K562 (cell line): ENCODE data around the gene ADAT2. TPM values are rescaled to one million over a fixed set of nuclear protein-coding genes. Genes with fewer than 3 reads are reported as not detected.

Source experiments
- ATAC-seq: fragments of 200-7000 bp; cut with Tn5 transposase; 3 replicates; pipeline ENCODE4 v1.9.1; 2020; ENCODE audit warnings: moderate library complexity
- BruUV-seq: library from RNA; stranded (reverse); fragments of 400-500 nt; replicated peaks from 2 replicates; lab custom pipeline; 2021; lab: Mats Ljungman, UMichigan
- CTCF ChIA-PET: fragments of 300-600 bp; formaldehyde crosslinking; extraction: SDS; loops from one replicate; lab custom pipeline; 2021; ENCODE audit warnings: low intra/inter-chr PET ratio; lab: Yijun Ruan, JAX
- POLR2A ChIA-PET: fragments of 300-600, 350-650 bp; sonication (Branson Sonifier 250); formaldehyde crosslinking; extraction: SDS; loops from one replicate; lab custom pipeline; 2021; ENCODE audit warnings: antibody characterized with exemption, inconsistent platforms; lab: Yijun Ruan, JAX
- DNase-seq, 4 experiments: peaks; one replicate each; pipeline versions ENCODE4 v3.0.0 to v3.0.0-alpha.2; 2011 to 2018; ENCODE audit warnings: low spot score in 3 of 4, mixed read lengths in 3 of 4; ENCODE audit errors: extremely low read depth in 1 of 4
- FAIRE-seq: peaks from 2 replicates; lab custom pipeline; 2011; peaks lifted over from hg19 to GRCh38; lab: Jason Lieb, UNC
- H2AFZ ChIP-seq: 2 replicates; pipeline ENCODE4 v1.6.0; 2011; ENCODE audit warnings: low read depth, low read length, control low read depth, inconsistent platforms
- H3K27ac ChIP-seq: fragments of 200-600 bp; 3 replicates; pipeline ENCODE4 v1.8.0; 2011; ENCODE audit warnings: low read depth, mild to moderate bottlenecking, control low read depth, inconsistent platforms, low read length, moderate library complexity, mixed read lengths; ENCODE audit errors: extremely low read depth
- H3K27me3 ChIP-seq, 2 experiments: fragments of 300-600 bp in 1 of 2; 2 replicates in 1 of 2; 3 replicates in 1 of 2; pipeline versions ENCODE4 v1.6.0 to v1.8.0; 2011; ENCODE audit warnings: inconsistent platforms in 2 of 2, low read length in 2 of 2, mild to moderate bottlenecking in 1 of 2, mixed read lengths in 1 of 2, moderate library complexity in 1 of 2; ENCODE audit not compliant: control insufficient read depth in 2 of 2, insufficient read depth in 2 of 2
- H3K36me3 ChIP-seq: fragments of 300-600 bp; 3 replicates; pipeline ENCODE4 v1.8.0; 2011; ENCODE audit warnings: mild to moderate bottlenecking, low read length, inconsistent platforms; ENCODE audit not compliant: control insufficient read depth, insufficient read depth
- H3K4me1 ChIP-seq, 2 experiments: fragments of 200-600 bp in 1 of 2; replicated peaks in 1 of 2; 2 replicates in 1 of 2; 3 replicates in 1 of 2; pipeline versions ENCODE4 v1.5.1 to v1.8.0; 2011; ENCODE audit warnings: inconsistent platforms in 2 of 2, low read length in 2 of 2, mild to moderate bottlenecking in 1 of 2, mixed read lengths in 1 of 2, moderate library complexity in 1 of 2; ENCODE audit not compliant: control insufficient read depth in 2 of 2, insufficient read depth in 2 of 2
- H3K4me2 ChIP-seq: 2 replicates; pipeline ENCODE4 v1.6.1; 2011; ENCODE audit warnings: low read length, control low read depth, inconsistent platforms, mixed read lengths; ENCODE audit not compliant: insufficient read depth
- H3K4me3 ChIP-seq: fragments of 200-600 bp; sonication (generic), shearing (Covaris generic); 2 replicates; pipeline ENCODE4 v1.5.1; 2016; ENCODE audit warnings: control low read depth, inconsistent platforms
- H3K79me2 ChIP-seq: fragments of 200-600 bp; 3 replicates; pipeline ENCODE4 v1.8.0; 2011; ENCODE audit warnings: low read length, inconsistent platforms; ENCODE audit not compliant: control insufficient read depth, insufficient read depth
- H3K9ac ChIP-seq, 2 experiments: 2 replicates each; pipeline versions ENCODE4 v1.6.0 to v1.6.1; 2011; ENCODE audit warnings: low read depth in 2 of 2, low read length in 2 of 2, control low read depth in 1 of 2, inconsistent platforms in 1 of 2, mild to moderate bottlenecking in 1 of 2, mixed read lengths in 1 of 2; ENCODE audit not compliant: insufficient read depth in 1 of 2
- H3K9me1 ChIP-seq: one replicate; pipeline ENCODE4 v1.6.0; 2011; ENCODE audit warnings: inconsistent platforms, mild to moderate bottlenecking, low read length, moderate library complexity; ENCODE audit not compliant: control insufficient read depth, insufficient read depth
- H3K9me3 ChIP-seq: replicated peaks from 2 replicates; pipeline ENCODE4 v1.5.1; 2011; ENCODE audit warnings: low read depth, low read length, inconsistent platforms; ENCODE audit not compliant: control insufficient read depth, insufficient read depth
- H4K20me1 ChIP-seq: replicated peaks from 2 replicates; pipeline ENCODE4 v1.6.1; 2011; ENCODE audit warnings: low read length, inconsistent platforms, mixed read lengths; ENCODE audit not compliant: control insufficient read depth, insufficient read depth
- CEBPB ChIP-seq: fragments of 450-650 bp; IDR thresholded peaks from 2 replicates; pipeline ENCODE4 v1.6.1; 2016; ENCODE audit warnings: missing genetic modification characterization, missing compliant biosample characterization
- CEBPG ChIP-seq, 3 experiments: fragments of 200-800 bp in 1 of 3; sonication (Bioruptor generic) in 1 of 3; sonication (generic) in 1 of 3; formaldehyde crosslinking in 1 of 3; IDR thresholded peaks in 2 of 3; conservative IDR thresholded peaks in 1 of 3; 2 replicates each; pipeline versions ENCODE4 v1.6.1 to v1.8.0; 2016 to 2022; ENCODE audit warnings: missing compliant biosample characterization in 2 of 3, missing genetic modification characterization in 2 of 3, mild to moderate bottlenecking in 1 of 3, missing genetic modification reagents in 1 of 3
- E4F1 ChIP-seq: fragments of 250-450 bp; sonication (Bioruptor Pico); IDR thresholded peaks from 2 replicates; pipeline ENCODE4 v1.5.0; 2021; ENCODE audit warnings: mild to moderate bottlenecking, borderline replicate concordance
- GATA2 ChIP-seq: sonication (generic); formaldehyde crosslinking; IDR thresholded peaks from 2 replicates; pipeline ENCODE4 v1.4.0; 2020; ENCODE audit warnings: mild to moderate bottlenecking, missing genetic modification reagents
- RNF2 ChIP-seq: sonication (generic); IDR thresholded peaks from 2 replicates; pipeline ENCODE4 v1.6.1; 2016
- SLC30A9 ChIP-seq: fragments of 250-450 bp; sonication (Bioruptor Pico); IDR thresholded peaks from 2 replicates; pipeline ENCODE4 v1.8.0; 2022; ENCODE audit warnings: mild to moderate bottlenecking, moderate library complexity
- WGBS: fragments of 100-300 bp; shearing (Covaris generic); methylation state at CpG from one replicate; pipeline ENCODE4 v1.1.6; 2016; ENCODE audit warnings: low coverage, mixed read lengths; ENCODE audit not compliant: insufficient coverage; ENCODE audit errors: missing lambda C conversion rate; 5-methylcytosine and 5-hydroxymethylcytosine counted together
- in situ Hi-C: fragments of 300-500 bp; cut with MboI; formaldehyde crosslinking; loops from 4 replicates; pipeline ENCODE4 v1.15.0; 2018; ENCODE audit warnings: inconsistent platforms, mixed read lengths
- intact Hi-C: fragments of 100-400 bp; cut with micrococcal nuclease; formaldehyde crosslinking; loops from 2 replicates; pipeline ENCODE4 v1.14.2; 2022
- polyA plus RNA-seq, 8 experiments: library from polyadenylated mRNA; depleted of rRNA in 4 of 8; stranded (reverse) in 5 of 8; unstranded in 3 of 8; fragments of >200 nt; fragmentation: Nextera tagmentation in 2 of 8; fragmentation: Illumina TruSeq in 1 of 8; extraction: Ambion mirVana in 2 of 8; extraction: Trizol in 1 of 8; gene quantifications; 2 replicates each; pipeline versions ENCODE4 v1.2.1 to v1.2.3, GENCODE V29; 2011 to 2014; ENCODE audit warnings: inconsistent platforms in 1 of 8, missing spikeins in 1 of 8
- total RNA-seq, 7 experiments: library from RNA; depleted of rRNA in 6 of 7; stranded (reverse); fragments of >200 nt in 6 of 7; fragmentation: Illumina TruSeq in 2 of 7; extraction: Trizol in 2 of 7; gene quantifications; 2 replicates each; pipeline versions ENCODE4 v1.2.1 to v1.2.3, GENCODE V29; 2011 to 2021; ENCODE audit warnings: low replicate concordance in 1 of 7
- TF ChIP-seq, protein P1 (sequence below): fragments of 250-450 bp; sonication (Bioruptor Pico); IDR thresholded peaks from 2 replicates; pipeline ENCODE4 v1.5.0; 2020; ENCODE audit warnings: mild to moderate bottlenecking

The ADAT2 gene
- total and polyA plus RNA-seq, 9 of the 15 experiments (the other 6 are each of a cell fraction or from before 2014, with no cell fraction given), result 13.0 to 62.5 (median 31.7) TPM

- TF ChIP-seq, protein P1, sequence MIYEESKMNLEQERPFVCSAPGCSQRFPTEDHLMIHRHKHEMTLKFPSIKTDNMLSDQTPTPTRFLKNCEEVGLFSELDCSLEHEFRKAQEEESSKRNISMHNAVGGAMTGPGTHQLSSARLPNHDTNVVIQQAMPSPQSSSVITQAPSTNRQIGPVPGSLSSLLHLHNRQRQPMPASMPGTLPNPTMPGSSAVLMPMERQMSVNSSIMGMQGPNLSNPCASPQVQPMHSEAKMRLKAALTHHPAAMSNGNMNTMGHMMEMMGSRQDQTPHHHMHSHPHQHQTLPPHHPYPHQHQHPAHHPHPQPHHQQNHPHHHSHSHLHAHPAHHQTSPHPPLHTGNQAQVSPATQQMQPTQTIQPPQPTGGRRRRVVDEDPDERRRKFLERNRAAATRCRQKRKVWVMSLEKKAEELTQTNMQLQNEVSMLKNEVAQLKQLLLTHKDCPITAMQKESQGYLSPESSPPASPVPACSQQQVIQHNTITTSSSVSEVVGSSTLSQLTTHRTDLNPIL (CRISPR knock-in tag), result no peak
- TF ChIP-seq RNF2 (no peak), E4F1 (no peak)
Observed at GRCh38 chr6:143457563-143458359, 7.3 kb upstream of the ADAT2 start (continued).

GRCh38 chr6:143451531-143451930 is 1.0 kb upstream of the ADAT2 start:
- no peak for ATAC-seq
- peaks cover 55% of the 10 kb centered on the region for H3K79me2 ChIP-seq
- 1% methylated on average over 4 of the region's 4 CpGs for WGBS
- peak overlapping the region; percentile 85 to 98; a peak in 3 of 4 replicates for H3K9ac ChIP-seq
- intact Hi-C loops (loop anchor here (2.0 kb wide), 1 partner anchor 59 kb away; the partner anchor contains the start of gene FUCA2), in situ Hi-C loops (no loop called here)
- H3K4me2 ChIP-seq, result peak overlapping the region; percentile 89
- no peak for FAIRE-seq
- no TSS peak for BruUV-seq
- H2AFZ ChIP-seq, result peak overlapping the region; percentile 87
- no peaks in the 10 kb centered on the region for H4K20me1 ChIP-seq
- H3K4me1 ChIP-seq, result peaks cover 0 to 8% of the 10 kb centered on the region in 2 experiments; a peak in 2 of 5 replicates
- H3K36me3 ChIP-seq, result peaks cover 12% of the 10 kb centered on the region; the same call in 2 of the 3 replicates
- no peaks in the 10 kb centered on the region for H3K9me3 ChIP-seq
- CTCF ChIA-PET, result no interaction called here
- H3K4me3 ChIP-seq, result peak overlapping the region; percentile 65
- no peak for TF ChIP-seq CEBPG (CRISPR knock-in tag; IDR thresholded peaks at IDR 0.05)
- peak; percentile 75 to 91 for TF ChIP-seq CEBPG (tag; conservative IDR thresholded peaks at IDR 0.05 in 1 of 2, IDR thresholded peaks at IDR 0.05 in 1 of 2)
- no peak for TF ChIP-seq SLC30A9 (CRISPR knock-in tag)
- peak; percentile 90 for TF ChIP-seq CEBPB (tag)
- peak; percentile 66; the same call in 1 of the 2 replicates for TF ChIP-seq GATA2 (CRISPR knock-in tag)
- no peaks in the 10 kb centered on the region for H3K9me1 ChIP-seq
- peak overlapping the region; percentile 60; the same call in 1 of the 3 replicates for H3K27ac ChIP-seq
- no peak for DNase-seq
- no peaks in the 10 kb centered on the region for H3K27me3 ChIP-seq
- POLR2A ChIA-PET, result interaction anchor here (0.7 to 0.9 kb wide), 2 partner anchors 17 to 765 kb away, joined by 3 read pairs; no protein-coding TSS in a partner anchor
